PC-9 (cell line): ENCODE measurements around the gene SERAC1. TPM values are rescaled to one million over a fixed set of nuclear protein-coding genes. Genes with fewer than 3 reads are reported as not detected.

Experiments used
- BruUV-seq: library from RNA; stranded (reverse); fragments of 400-500 nt; replicated peaks from 2 replicates; lab custom pipeline; 2021; lab: Mats Ljungman, UMichigan
- CTCF ChIA-PET: fragments of 300-600 bp; sonication (Branson Sonifier 250); formaldehyde crosslinking; loops from one replicate; lab custom pipeline; 2022; ENCODE audit warnings: antibody characterized with exemption; lab: Charles Lee
- POLR2A ChIA-PET: fragments of 300-600 bp; sonication (Branson Sonifier 250); formaldehyde crosslinking; loops from one replicate; lab custom pipeline; 2022; ENCODE audit warnings: antibody characterized with exemption; ENCODE audit not compliant: unreplicated experiment; lab: Charles Lee
- DNase-seq, 2 experiments: peaks; one replicate each; pipeline versions ENCODE4 v3.0.0 to v3.0.0-alpha.2; 2015 to 2022; ENCODE audit warnings: mixed read lengths in 1 of 2
- H2AFZ ChIP-seq: fragments of 200-600 bp; sonication (generic); 2 replicates; pipeline ENCODE4 v1.8.1; 2017; ENCODE audit warnings: antibody characterized with exemption
- H3F3A ChIP-seq: fragments of 200-600 bp; sonication (generic); 2 replicates; pipeline ENCODE4 v1.8.1; 2017; ENCODE audit warnings: antibody characterized with exemption, mild to moderate bottlenecking, low read depth; ENCODE audit not compliant: insufficient read depth
- H3K27ac ChIP-seq: fragments of 200-600 bp; sonication (generic); 2 replicates; pipeline ENCODE4 v1.6.1; 2016; ENCODE audit warnings: mixed run types
- H3K27me3 ChIP-seq: fragments of 200-600 bp; sonication (generic); 2 replicates; pipeline ENCODE4 v1.6.1; 2016; ENCODE audit warnings: low read depth, mixed run types; ENCODE audit not compliant: insufficient read depth
- H3K36me3 ChIP-seq: fragments of 200-600 bp; sonication (generic); 2 replicates; pipeline ENCODE4 v1.6.1; 2016; ENCODE audit warnings: low read depth, mixed run types
- H3K4me1 ChIP-seq: fragments of 200-600 bp; sonication (generic); replicated peaks from 2 replicates; pipeline ENCODE4 v1.6.1; 2016; ENCODE audit warnings: mixed run types; ENCODE audit not compliant: insufficient read depth
- H3K4me2 ChIP-seq: fragments of 200-600 bp; sonication (generic); 2 replicates; pipeline ENCODE4 v1.6.1; 2017; ENCODE audit warnings: mixed run types
- H3K4me3 ChIP-seq: fragments of 200-600 bp; sonication (generic); 2 replicates; pipeline ENCODE4 v1.6.1; 2016; ENCODE audit warnings: mixed run types
- H3K79me2 ChIP-seq: fragments of 200-600 bp; sonication (generic); 2 replicates; pipeline ENCODE4 v1.6.1; 2017; ENCODE audit warnings: low read depth, mixed run types
- H3K9me2 ChIP-seq: fragments of 200-600 bp; sonication (generic); 2 replicates; pipeline ENCODE4 v1.8.1; 2017; ENCODE audit warnings: mild to moderate bottlenecking; ENCODE audit not compliant: insufficient read depth
- H3K9me3 ChIP-seq: fragments of 200-600 bp; sonication (generic); 2 replicates; pipeline ENCODE4 v1.8.1; 2016; ENCODE audit warnings: low read depth; ENCODE audit not compliant: insufficient read depth
- H4K20me1 ChIP-seq: fragments of 200-600 bp; sonication (generic); 2 replicates; pipeline ENCODE4 v1.8.1; 2017; ENCODE audit not compliant: insufficient read depth
- EZH2 ChIP-seq: fragments of 200-600 bp; sonication (generic); IDR thresholded peaks from 2 replicates; pipeline ENCODE4 v1.8.0; 2017; ENCODE audit warnings: antibody characterized with exemption, low read depth
- intact Hi-C: fragments of 100-400 bp; cut with micrococcal nuclease; formaldehyde crosslinking; loops from one replicate; pipeline ENCODE4 v1.10.0; 2022; ENCODE audit not compliant: unreplicated experiment
- total RNA-seq: library from RNA; stranded (reverse); gene quantifications from 2 replicates; pipeline ENCODE4 v1.2.3, GENCODE V29; 2021
- TF ChIP-seq, protein P1 (sequence below): fragments of 200-600 bp; sonication (generic); conservative IDR thresholded peaks from 2 replicates; pipeline ENCODE4 v1.6.1; 2017; ENCODE audit warnings: mixed run types, antibody characterized with exemption, mild to moderate bottlenecking, moderate library complexity

Gene SERAC1
- total RNA-seq, 1 experiment from 2014 or later = 4.9 TPM

DNA sequence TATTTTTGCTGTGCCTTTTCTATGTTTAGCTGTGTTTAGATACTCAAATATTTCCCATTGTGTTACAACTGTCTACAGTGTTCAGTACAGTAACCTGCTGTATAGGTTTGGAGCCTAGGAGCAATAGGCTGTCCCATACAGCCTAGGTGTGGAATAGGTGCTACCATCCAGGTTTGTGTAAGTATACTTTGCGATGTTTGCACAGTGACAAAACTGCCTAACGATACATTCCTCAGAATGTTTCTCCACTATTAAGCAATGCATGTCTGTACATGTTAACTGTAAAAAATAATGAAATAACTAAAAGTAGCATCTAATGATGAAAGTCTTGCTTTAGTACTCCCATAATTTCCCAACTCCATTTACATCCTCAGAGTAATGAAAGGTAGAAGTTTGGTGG is 46.0 kb downstream of the SERAC1 start:
- H3K4me3 ChIP-seq = no peak overlapping the region
- no peak overlapping the region for H3K4me2 ChIP-seq
- H3K27ac ChIP-seq = no peak overlapping the region
- no peaks in the 10 kb centered on the region for H3K27me3 ChIP-seq
- CTCF ChIA-PET = no interaction called here
- TF ChIP-seq, protein P1, sequence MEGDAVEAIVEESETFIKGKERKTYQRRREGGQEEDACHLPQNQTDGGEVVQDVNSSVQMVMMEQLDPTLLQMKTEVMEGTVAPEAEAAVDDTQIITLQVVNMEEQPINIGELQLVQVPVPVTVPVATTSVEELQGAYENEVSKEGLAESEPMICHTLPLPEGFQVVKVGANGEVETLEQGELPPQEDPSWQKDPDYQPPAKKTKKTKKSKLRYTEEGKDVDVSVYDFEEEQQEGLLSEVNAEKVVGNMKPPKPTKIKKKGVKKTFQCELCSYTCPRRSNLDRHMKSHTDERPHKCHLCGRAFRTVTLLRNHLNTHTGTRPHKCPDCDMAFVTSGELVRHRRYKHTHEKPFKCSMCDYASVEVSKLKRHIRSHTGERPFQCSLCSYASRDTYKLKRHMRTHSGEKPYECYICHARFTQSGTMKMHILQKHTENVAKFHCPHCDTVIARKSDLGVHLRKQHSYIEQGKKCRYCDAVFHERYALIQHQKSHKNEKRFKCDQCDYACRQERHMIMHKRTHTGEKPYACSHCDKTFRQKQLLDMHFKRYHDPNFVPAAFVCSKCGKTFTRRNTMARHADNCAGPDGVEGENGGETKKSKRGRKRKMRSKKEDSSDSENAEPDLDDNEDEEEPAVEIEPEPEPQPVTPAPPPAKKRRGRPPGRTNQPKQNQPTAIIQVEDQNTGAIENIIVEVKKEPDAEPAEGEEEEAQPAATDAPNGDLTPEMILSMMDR = no peak
- TF ChIP-seq EZH2 = no peak
- H3K36me3 ChIP-seq = peaks cover 3% of the 10 kb centered on the region
- no peaks in the 10 kb centered on the region for H3K4me1 ChIP-seq
- DNase-seq = peak in 1 of 2 experiments; percentile 39
- BruUV-seq = no TSS peak
- no peaks in the 10 kb centered on the region for H3K9me3 ChIP-seq
- no peaks in the 10 kb centered on the region for H3K9me2 ChIP-seq
- POLR2A ChIA-PET = no interaction called here
- no peak overlapping the region for H2AFZ ChIP-seq
- no peaks in the 10 kb centered on the region for H3K79me2 ChIP-seq
- H4K20me1 ChIP-seq = no peaks in the 10 kb centered on the region
- no peaks in the 10 kb centered on the region for H3F3A ChIP-seq
- intact Hi-C loops = no loop called here

DNA sequence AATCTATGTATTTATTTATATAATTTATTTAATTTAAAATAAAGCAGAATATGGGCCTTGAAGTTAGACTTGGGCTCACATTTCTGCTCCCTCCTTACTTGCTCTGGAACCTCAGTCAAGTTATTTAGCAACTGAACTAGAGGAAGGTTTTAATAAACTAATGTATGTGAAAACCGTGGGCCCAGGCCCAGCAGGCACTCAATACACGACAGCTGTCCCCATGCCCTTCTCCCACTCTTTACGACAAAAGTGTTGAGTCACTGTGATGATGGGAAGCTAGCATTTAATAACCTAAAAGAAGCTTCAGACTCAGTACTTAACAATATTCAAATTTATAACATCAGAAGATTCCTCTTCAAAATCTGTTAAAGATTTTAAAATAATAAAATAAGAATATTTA is 46.7 kb downstream of the SERAC1 start:
- Histone ChIP-seq H3F3A (no peaks in the 10 kb centered on the region), H3K27ac (no peak overlapping the region), H3K9me2 (no peaks in the 10 kb centered on the region), H3K4me3 (no peak overlapping the region), H4K20me1 (no peaks in the 10 kb centered on the region), H2AFZ (no peak overlapping the region), H3K27me3 (no peaks in the 10 kb centered on the region), H3K4me1 (no peaks in the 10 kb centered on the region), H3K4me2 (no peak overlapping the region), H3K9me3 (no peaks in the 10 kb centered on the region), H3K79me2 (no peaks in the 10 kb centered on the region), H3K36me3 (peaks cover 3% of the 10 kb centered on the region)
- ChIA-PET CTCF (no interaction called here), POLR2A (no interaction called here)
- TF ChIP-seq, protein P1 = no peak
- TF ChIP-seq EZH2 = no peak
- no TSS peak for BruUV-seq
- intact Hi-C loops = no loop called here
- no peak for DNase-seq

- Histone ChIP-seq H3K36me3 (peaks cover 3% of the 10 kb centered on the region), H3F3A (no peaks in the 10 kb centered on the region), H3K27ac (no peak overlapping the region), H3K4me3 (no peak overlapping the region), H3K9me2 (no peaks in the 10 kb centered on the region), H3K4me1 (no peaks in the 10 kb centered on the region), H3K79me2 (no peaks in the 10 kb centered on the region), H4K20me1 (no peaks in the 10 kb centered on the region), H3K4me2 (no peak overlapping the region), H3K27me3 (no peaks in the 10 kb centered on the region), H3K9me3 (no peaks in the 10 kb centered on the region), H2AFZ (no peak overlapping the region)
- CTCF ChIA-PET = no interaction called here
- intact Hi-C loops = no loop called here
- POLR2A ChIA-PET = no interaction called here
- BruUV-seq = no TSS peak
- TF ChIP-seq EZH2 = no peak
- TF ChIP-seq, protein P1 = no peak
- DNase-seq = no peak
Measured at GRCh38 chr6:158118886-158119285, 49.2 kb downstream of the SERAC1 start.
